GM21737 (cell line): ENCODE results near the gene TUBA4A.

Source experiments
- ATAC-seq: cut with Tn5 transposase; IDR thresholded peaks from one replicate; pipeline ENCODE4 v1.9.1; 2021; ENCODE audit warnings: mild to moderate bottlenecking, moderate library complexity; ENCODE audit not compliant: unreplicated experiment

TUBA4A gene

DNA sequence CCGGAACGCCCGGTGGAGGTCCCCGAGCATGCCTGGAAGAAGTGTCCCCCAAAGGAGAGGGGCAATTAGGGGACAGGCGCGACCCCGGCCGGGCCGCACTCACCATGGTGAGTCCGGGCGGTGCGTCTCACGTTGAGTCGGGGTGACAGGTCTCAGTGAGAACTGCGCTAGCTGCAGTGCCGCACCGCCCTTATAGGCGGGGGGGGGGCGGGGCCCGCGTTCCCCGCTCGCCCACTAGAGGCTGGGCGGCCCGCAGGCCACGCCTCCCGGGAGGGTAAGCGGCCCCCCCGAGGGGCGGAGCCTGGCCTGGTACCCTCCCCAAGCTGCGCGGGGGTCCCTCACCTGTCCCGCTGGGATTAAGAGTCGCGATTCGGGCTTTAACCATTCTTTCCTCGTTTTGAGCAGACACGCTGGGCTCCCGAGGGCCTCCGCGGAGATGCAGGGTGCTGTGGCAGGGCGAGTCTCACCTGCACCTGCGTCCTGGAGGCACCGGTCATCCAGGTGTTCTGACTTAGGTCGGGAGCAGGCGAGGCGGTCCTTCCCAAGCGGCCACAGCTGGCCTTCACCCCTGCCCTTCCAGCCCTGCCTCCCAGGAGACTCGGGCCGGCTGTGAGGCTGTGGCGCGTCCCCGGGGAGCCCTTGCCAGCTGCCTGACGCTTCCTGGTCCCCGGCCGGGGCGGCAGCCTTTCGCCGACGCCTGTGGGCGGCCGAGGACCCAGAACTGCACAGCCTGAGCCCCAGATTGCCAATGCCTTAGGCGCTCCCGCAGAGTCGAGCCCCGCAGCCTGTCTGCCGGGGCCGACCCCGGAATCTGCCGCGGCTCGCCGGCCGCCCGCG is at the start of gene TUBA4A:
Gene TUBA4A, minus strand, starts transcription at position 166 of the 837 bp plus-strand sequence. Its CDS starts 60 bp downstream, at position 106.
- peak; percentile 45 for ATAC-seq

DNA sequence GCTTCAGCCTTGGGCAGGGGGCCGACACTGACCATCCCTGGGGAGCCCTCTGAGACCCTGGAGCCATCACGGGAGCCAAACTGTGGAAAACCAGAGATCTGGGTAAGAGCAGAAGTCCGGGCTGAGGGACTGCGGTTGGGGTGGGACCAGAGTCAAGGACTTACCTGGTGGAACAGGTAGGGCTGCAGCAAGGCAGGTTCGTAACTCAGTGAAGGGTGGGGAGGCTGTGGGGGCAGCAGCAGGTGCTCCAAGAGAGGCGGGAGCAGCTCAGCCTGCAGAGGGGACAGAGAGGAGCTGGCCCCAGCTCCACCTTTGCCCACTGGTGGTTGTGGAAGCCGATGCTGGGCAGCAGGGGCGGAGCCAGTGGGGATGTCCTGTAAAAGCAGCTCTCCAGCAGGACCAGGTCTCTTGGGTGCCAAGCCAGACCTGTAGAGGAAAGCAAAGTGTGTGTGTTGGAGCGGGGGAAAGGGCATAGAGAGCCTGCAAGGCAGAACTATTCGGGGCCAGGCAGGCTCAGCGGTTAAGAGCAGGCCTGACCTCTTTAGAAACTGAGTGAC is 48.8 kb upstream of the TUBA4A start:
- ATAC-seq: no peak

DNA sequence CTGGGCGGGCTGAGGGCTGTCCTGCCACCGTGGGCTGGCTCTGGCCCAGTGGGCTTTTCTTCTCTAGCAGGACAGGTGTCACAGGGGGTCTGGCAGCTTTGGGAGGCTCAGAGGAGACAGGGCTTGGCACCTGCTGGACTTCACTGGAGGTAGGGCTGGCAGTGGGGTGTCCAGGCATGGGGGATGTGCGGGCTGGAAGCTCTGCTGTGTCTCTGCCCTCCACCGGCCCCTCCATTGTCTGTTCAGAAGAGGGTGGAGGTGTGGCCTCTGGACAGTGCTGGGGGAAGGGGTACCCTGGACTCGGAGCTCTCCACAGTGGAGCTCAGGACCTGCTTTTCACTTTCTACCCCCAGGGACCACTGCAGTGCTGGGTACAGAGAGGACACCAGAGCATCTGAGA is 46.3 kb upstream of the TUBA4A start:
- no peak for ATAC-seq

DNA sequence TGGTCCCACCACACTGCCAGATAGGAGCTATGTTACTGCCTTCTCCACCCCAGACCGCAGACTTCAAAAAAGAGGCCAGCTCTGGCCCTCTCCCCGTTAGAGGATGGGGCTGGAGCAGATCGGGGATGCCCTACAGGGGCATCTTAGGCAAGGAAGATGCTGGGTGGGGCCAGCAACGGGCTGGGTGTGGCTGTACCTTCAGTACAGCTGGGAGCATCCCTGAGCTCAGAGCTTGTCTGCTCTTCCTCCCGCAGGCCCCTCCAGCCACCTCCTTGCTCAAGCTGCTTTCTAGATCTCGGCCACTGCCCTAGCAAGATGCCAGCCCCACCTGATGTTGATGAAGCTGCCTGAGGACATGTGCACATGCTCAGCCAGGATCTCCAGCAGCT is 45.6 kb upstream of the TUBA4A start:
- ATAC-seq: no peak

DNA sequence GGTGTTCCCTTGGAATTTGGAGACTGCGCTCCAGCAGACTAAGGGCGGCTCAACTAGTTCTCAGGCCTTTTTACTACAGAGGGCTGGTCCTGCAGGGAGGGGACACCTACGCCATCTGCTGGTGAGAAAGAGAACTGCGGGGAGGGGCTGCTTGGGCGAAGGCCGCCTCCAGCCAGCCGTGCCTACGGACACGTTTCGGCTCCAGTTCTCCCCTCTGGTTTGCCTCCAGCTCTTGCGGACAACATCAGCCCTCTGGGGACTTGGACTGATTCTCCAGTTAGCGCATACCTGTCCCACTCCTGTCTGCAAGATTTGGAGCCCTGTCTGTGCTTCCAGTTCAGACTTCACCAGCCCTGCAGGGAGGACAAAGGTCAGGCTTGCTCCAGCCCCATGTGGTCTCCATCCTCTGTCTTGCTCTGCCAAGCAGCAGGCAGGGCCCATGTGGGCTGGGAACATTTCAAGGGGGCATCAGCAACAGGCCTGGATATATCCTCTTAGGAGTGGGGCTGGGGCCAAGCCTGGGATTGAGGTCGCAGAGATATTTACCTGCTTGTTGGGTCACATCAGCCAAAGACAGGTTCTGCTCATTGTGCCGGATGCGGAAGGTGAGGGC is 45.1 kb upstream of the TUBA4A start:
- no peak for ATAC-seq

DNA sequence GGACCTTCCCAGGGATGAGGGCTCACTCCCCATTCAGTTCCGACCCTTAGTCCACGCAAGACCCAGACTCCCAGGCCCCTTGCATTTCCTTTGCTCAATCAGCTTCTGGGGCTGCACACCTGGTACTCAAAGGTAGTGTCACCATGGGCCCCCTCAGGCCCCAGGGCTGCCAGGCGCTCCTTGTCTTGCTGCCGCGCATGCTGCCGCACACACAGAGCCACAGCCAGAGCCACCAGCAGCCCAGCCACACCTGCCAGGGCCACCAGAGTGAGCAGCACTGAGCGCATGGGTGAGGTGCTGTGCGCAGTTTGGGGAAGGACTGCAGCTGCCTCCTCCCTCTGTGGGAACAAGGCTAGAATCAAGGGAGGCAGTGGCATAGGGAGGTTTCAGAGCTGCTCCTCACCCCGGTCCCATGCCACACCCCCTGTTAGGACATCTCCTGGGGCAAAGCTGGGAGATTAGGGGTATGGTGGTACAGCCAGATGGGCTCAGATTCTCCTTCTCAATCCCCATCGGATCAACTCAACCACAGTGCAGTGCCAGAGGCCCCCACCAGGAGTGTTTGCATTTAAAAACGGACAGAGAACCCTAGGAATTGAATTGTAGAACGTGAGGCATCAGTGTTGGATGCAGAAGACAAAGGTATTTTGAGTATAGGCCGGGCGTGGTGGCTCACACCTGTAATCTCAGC is 44.2 kb upstream of the TUBA4A start:
- ATAC-seq: no peak

DNA sequence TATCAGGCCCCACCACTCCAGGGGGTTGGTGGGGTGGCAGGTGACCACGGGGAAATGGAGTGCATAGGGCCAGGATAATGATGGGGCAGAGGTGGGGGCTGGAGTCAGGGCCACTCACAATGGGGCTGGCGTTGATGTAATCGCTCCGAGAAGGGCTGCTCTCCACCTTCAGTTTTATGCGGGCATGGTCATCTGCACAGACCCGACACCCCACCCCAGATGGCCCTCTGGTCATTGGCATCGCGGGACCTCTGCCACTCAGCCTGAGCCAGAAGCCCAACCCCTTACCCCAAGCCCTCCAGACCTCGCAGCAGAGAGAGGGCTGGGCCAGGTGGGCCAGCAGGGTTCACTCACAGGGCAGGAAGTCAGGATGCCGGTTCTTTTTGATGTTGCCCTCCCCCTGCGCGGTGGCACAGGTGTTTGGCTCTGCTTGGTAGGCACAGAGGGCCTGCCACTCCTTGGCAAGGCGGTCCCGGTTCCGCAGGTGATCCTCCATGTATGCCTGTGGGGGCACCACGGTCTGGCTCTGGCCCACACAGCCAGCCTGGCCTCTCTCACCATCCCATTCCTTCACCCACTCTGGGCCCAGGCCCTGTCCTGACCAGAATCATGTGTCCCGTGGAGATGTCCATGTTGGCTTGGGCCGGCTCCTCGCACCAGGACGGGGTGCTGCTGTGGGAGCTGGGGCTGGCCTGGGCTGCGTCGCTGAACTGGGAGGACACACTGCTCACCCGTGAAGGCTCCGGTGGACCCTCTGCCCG is 43.1 kb upstream of the TUBA4A start:
- no peak for ATAC-seq

DNA sequence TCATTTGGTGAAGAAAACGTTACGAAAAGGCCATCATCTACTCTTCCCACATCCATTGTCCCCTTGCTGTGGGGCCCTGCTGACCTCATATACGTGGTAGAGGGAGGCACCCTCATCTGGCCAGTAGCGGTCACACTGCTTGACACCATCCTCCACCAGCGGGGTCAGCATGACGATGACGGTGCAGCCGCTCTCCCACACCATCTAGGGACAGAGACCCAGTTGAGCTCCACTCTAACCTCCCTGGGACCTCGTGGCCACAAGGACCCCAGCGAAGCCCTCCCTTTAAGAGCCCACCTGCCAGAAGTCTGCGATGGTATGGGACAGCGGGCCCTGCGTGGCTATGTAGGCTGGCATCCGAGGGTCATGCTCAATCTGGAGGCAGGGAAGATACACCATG is 42.4 kb upstream of the TUBA4A start:
- no peak for ATAC-seq

DNA sequence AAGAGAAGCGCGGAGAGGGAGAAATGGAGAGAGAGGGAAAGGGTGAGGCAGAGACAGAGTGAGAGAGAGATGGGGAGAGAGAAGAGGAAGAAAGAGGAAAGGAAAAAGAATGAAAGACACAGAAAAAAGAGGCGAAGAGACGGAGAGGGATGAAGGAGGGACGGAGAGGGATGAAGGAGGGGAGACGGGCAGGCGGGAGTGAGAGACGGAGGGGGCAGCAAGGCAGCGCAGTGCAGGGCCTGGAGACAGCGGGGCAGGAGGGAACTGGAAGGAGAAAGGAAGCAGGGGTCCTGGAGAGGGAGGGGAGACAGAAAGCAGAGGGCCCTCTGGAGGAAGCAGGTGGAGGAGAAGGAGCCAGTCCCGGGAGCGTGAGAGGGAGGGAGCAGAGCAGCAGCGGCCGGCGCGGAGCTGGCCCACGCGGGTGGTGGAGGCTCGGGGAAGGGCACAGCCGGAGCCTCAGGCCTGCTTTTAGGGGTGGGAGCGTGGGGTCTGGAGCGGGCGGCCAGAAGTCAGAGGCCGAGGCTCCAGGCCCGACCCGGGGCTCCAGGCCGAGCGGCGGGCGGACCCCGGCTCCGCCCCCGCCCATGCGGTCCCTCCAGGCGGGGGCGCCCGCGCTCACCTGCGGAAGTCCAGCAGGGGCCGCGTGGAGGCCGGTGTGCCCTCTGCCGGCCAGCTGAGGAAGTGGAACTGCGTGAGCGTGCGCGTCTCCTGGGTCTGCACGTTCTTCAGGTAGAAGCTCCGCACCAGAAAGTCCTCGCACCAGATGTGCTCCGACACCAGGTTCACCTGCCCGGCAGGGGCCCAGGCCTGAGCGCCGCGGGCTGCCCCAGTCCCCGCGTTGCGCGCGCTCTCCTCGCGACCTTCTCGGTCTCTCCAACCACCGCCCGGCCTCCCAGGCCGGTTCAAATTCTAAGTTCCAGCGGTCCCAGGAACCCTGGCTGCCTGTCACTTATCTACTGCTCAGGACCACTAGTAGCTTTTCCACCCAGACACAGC is 40.9 kb upstream of the TUBA4A start:
- ATAC-seq: peak; percentile 95

DNA sequence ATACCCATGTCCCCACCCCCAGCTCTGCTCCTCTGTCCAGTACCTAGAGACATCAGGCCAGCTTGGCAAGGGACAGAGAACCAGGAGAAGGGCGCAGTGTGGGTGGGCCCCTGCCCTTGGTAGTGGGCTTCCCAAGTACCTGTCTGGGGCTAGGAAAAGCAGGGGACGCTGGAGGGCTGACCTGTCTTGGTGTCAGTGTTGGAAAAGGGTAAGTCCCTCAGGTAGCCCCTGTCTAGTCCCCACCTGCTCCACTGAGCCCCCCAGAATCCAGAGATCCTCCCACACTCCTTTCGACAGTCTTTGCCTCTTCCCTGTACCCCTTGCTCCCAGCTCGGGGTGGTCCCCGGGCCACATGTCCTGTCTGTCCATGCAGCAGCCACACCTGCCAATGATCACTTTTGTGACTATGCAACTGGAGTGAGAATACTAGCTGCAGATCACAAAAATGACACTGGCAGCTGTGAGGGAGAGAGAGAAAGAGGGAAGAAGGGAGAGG is 40.1 kb upstream of the TUBA4A start:
- no peak for ATAC-seq

DNA sequence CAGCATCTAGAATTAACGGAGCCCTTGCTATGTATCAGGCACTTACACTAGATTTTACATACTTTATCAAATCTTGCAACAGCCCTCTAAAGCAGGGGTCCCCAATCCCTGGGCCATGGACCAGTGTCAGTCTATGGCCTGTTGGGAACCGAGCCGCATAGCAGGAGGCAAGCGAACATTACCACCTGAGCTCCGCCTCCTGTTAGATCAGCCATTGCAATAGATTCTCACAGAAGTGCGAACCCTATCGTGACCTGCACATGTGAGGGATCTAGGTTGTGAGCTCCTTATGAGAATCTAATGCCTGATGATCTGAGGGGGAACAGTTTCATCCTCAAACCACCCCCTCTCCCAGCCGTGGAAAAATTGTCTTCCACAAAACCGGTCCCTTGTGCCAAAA is 38.9 kb upstream of the TUBA4A start:
- no peak for ATAC-seq

DNA sequence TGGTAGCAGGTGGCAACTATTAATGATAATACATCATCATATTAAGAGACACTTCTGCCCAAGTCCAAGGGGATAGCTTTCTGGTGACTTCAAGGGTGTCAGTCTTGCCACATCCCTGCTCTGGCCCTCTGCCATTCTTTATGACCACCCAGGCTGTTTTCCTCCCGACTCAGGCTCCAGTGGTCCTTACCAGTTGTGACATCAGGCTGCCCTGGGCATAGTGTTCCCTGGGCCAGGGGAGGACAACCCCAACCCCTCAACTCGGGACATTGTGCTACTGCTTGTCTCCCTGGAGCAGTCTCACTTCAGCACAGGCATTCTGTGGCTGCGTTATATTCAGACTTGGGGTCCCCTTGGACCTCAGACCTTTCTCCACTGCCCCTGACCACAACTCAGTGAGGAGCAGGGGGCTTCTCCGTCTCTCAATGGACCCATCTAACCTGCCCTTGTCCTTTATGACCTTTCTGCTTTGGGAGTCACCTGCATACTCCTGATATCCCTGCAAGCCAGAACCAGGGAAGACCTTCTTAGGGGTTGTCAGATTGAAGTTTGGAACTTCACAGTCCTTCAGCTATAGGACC is 38.3 kb upstream of the TUBA4A start:
- no peak for ATAC-seq

DNA sequence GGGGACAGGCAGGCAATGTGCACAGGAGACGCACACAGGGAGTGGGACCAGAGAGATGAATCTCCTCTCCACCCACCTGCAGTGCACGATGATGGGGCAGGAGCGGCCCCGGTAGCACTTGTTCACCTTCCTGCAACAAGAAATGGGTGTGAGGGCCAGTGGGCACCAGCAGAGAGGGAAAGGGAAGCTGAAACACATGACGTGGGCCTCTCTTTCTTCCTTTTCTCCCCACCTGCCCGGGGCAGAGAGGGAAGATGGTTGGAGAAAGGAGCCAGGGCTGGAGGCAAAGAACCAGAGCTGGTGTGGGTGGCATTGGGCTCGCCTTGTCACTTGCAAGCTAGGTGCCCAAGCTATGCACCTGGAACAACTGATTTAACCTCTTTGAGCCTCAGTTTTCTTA is 37.7 kb upstream of the TUBA4A start:
- ATAC-seq: no peak

DNA sequence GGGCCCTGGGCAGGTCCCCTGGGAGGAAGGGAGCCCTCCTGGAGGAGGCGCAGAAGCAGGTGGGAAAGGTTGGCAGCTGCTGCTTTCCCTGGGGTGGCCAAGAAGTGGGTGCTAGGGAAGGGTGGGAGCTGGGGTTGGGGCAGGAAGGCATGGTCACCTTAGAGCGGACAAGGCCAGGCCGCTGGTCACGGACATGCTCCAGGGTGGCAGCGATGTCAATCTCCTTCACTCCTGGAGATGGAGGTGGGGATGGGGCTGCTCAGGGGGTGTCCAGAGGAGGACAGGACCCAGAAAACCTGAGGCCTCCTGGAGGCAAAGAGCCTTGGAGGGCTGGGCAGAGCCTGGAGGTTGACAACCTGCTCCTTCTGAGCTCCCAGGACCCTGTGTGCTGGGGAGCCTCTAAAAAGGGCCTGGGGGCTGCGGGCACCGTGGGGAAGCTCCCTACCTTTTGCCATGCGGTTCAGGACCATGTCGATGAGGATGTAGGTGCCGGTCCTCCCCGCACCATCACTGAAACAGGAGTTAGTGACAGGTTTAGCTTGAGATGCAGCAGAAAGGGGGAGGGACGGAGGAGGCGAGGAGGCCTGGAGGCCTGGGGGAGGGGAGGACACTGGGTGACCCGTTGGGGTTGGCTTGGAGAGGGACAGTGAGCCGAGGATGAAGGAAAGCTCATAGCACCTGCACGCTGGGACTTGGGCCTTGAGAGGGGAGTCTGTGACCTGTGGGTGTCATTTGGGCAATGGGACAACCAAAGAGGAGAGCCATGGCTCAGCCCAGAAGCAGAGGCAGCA is 36.9 kb upstream of the TUBA4A start:
- no peak for ATAC-seq

DNA sequence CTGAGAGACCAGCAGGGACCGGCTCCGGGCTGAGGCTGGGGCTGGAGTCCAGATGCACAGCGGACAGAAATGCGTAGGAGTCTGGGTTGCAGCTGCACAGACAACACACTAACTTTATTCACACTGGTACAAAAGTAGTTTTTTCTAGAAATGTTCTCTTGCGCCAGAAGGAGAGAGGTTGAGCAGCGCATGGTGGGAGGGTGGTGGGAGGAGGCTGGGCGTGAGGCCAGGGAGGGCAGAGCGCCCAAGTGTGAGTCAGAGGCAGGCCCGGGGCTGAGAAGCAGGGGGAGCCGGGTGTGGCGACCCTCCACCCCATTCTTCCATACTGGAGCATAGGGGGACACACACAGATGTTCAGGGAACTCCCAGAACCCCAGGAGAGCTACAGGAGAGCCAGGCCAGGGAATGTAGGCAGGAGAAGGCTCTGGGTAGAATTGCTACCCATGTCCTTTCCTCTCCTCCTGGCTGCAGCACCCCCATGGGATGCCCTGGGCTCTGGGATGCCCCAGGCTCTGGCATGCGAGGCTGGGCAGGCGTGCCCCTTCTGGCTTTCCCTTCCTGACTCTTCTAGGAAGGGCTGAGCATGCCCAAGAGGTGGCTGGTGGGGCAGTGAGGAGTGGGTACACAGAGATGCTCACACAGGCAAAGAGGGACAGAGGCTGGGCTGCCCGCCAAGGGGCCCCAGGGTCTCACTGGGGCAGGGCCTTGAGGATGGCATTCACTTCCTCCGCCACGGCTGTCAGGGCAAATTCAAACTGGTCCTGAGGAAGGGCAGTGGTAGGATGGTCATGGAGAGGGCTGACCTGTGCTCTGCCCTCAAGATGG is 36.0 kb upstream of the TUBA4A start:
- ATAC-seq: no peak

DNA sequence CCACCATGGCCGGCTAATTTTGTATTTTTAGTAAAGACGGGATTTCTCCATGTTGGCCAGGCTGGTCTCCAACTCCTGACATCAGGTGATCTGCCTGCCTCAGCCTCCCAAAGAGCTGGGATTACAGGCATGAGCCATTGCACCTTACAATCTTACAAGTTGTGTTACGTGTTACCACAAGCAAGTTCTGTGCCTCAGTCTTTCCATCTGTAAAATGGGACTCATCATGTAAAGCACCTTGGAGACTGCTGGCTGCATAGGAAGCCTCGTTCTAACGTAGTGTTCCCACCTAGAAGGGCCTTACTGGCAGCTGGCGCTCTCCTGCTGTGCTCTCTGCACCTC is 35.4 kb upstream of the TUBA4A start:
- ATAC-seq: no peak

DNA sequence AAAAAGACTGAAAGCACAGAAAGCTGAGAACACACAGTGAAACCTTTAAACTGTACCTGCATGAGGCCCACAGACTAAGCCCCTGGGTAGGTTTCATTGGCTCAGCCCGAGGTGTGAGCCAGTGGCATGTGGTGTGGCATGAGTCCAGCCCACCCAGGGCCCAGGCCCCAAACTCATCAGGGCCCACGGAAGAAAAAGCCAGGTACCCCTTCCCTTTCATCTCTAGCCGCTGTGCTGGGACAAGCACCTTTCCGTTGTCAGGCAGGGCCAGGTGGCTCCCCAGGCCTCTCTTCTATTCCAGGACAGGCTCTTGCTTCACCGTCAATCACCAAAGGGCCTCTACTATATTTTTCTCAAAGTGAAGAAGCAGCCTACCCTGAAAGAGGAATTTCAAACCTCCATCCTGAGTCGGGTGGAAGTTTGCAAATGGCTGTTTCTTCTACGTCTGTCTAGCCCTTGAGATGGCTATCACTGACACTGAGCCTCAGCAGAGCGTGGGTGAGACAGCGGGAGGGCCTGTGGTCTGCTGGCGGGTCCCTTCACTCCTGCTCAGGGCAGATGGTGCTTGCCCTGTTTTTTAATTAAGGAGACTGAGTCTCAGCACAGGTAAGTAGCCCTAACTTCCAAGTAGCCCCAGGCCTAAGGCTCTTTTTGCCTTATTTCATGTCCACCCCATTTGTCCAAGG is 34.0 kb upstream of the TUBA4A start:
- ATAC-seq: no peak
